GM21723 (cell line): ENCODE measurements around the gene MIB2.
A peak's percentile ranks its signal among the peaks of the same experiment; 100 is the strongest.
"Not testable (repeated sequence)": the region's sequence is repeated elsewhere in the genome, so short reads cannot be mapped to it uniquely, and the experiment has no call there.

ENCODE experiments used
- ATAC-seq: cut with Tn5 transposase; IDR thresholded peaks from one replicate; pipeline ENCODE4 v1.9.1; 2021; ENCODE audit warnings: mild to moderate bottlenecking, moderate library complexity; ENCODE audit not compliant: unreplicated experiment

MIB2 gene

DNA sequence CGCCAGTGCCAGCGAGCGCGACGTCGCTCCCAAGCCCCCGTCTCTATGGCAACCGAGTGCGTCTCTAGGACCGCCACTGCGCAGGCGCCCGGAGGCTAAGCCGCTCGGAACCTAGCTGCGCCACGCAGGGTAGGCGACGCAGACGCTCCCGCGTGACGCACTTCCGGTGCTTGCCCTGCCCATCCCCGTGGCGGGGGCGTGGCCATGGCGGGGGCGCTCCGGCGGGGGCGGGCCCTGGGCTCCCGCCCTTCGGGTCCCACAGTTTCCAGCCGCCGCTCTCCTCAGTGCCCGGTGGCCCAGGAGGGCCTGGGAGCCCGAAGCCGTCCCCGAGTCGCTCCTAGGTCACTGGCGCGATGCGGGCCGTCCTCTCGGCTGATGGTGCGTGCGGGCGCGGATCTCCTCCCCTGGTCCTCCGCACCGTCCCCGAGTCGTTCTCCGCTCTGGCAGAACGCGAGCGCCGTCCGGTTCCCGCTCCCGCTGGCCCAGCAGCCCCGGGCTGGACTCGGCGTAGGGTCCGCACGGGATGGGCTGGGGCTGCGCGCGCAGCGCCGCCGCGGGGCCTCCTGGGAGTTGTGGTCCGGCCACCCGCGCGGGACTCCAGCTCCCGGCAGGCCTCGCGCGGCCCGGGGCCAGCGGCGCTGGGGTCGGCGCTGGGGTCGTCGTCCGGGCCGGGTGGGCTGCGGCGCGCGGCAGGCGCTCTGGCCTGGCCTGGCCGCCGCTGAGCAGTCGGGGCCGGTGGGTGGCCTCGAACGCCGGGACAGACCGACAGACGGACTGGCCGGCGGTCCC, at the start of gene MIB2:
MIB2 (plus strand) TSS at position 245 of the 789 bp plus-strand sequence. CDS start 7,953 bp downstream, outside the sequence.
- ATAC-seq, result peak; percentile 79

DNA sequence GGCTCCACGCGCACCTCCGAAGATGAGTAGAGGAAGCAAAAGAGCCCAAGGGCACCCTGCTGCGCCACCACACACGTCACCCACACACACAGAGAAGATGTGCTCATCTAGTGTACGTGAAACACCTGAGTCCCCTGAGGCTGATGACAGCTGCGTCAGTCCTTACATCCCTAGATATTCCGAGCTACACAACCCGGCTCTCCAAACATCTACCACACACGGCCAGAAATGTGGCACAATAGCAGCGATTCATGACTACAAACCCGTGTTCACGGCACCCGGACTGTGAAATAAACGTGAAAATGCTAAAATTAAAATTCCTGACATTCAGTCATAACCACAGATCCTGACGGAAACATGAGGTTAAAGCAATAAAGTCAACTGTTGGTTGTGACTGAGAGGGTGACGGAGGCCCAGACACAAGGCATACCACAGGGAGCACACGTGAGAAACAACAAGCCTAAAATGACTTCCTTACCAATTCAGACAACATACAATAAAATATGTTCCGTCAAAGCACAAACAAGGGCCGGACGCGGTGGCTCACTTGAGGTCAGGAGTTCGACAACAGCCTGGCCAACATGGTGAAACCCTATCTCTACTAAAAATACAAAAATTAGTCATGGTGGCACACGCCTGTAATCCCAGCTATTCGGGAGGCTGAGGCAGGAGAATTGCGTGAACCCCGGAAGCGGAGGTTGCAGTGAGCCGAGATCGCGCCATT, 48.0 kb upstream of the MIB2 start:
- no peak for ATAC-seq

DNA sequence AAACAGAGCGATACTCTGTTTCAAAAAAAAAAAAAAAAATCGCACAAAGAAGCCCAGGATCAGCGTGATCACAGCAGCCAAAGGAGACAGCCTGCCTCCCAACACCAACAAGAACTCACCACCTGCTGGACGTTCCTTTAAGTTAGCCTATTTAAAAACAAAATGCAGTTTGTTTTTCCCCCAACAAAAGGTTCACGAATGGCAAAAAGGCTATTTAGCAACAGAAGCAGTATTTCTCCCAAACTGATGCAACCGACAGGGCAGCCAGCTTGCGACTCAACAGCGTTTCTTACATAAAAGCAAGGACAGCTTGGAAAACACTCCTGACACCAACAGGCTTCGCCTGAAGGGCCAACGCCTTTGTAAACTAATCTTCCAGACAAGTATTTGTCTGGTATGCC, 47.4 kb upstream of the MIB2 start:
- no peak for ATAC-seq

DNA sequence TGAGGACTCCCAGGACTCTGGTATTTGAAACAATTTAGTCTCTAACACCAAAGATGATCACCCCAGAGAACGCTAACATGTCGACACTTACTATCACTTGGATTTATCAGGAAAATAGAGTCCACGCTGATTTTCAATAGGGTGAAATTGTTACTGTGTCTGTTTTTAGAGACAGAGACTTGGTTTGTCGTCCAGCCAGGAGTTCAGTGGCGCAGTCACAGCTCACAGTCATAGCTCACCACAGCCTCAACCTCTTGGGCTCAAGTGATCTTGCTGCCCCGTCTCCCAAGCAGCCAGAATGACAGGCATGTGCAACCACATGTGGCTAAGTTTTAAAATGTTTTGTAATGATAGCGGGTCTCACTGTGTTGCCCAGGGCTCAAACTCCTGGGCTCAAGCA, 46.0 kb upstream of the MIB2 start:
- ATAC-seq, result no peak

DNA sequence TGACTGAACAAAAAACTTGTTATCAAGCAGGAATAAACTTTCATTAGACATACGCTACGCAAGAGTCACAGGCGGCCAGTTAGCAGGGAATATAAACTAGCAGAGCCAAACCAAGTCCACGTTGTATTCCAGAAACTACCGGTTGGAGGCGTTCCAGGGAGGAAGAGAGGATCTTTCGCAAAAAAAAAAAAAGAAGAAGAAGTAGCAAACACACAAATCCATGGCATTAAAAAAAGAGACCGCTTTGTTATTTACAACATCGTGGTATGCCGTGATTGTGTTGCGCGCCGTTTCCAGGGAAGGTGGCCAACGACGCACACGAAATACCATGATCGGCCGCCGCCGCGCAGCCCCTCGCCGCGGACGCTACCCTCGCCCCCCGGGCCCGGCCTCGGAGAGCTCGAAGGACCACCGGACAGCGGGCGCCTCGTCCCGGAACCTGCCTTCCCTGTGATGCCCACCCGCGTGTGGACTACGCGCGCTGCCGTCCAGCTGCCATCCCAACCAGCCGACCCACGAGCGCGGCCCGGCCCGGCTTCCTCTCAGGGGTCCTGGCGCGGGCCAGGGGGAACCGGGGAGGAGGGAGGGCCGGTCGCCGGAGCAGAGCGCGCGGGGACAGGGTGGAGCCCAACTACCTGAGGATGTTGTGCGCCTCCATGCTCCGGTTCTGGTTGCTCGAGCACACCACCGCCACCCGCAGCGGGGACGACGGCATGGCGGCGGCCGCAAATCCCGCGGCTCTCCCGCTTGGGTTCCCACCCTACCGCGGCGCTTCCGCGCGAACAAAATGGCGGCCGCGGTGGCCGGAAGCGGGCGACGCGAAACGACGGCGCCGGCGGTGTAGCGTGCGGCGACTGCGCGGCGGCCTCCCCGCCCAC, 41.2 kb upstream of the MIB2 start:
- peak; percentile 62 for ATAC-seq

DNA sequence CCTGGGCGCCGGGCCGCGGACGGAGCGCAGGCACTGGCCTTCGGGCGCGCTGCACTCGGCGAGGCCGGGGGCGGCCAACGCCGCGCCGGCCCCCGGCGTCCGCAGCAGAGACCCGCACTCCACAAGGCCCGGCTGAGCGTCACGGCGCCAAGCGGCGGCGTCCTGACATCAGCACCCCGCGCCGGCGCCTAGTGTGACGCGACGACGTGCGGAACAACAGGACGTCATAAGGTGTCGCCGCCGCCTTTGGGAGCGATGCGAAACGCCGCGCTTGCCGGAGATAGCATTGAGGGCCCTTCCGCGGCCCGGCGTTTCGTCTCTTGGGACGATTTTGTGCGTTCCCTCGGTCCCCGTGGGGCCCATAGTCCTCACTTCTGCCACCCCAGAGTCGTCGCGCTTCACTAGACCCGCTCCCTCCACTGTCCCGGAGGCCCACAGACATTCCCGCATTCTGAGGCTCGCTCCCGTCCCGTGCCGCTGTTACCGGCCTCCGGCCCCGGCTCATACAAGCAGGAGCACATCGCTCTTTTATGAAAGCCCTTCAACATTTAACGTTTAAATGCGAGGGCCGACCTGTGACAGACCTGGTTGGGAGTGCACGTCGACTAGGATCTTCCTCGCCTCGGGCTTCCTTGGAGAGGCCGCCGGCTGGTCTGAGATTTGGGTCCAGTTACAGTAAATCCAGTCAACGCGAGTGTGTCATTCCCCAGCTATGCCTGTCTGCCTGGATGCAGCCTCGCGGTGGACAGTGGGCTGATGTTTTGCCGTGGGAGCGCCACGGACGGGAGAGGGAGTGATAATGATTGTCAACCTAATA, 40.4 kb upstream of the MIB2 start, which contains the start of gene SSU72:
SSU72 (minus strand) TSS at position 143 of the 817 bp plus-strand sequence. CDS start 306 bp downstream, outside the sequence.
- peak; percentile 69 for ATAC-seq

DNA sequence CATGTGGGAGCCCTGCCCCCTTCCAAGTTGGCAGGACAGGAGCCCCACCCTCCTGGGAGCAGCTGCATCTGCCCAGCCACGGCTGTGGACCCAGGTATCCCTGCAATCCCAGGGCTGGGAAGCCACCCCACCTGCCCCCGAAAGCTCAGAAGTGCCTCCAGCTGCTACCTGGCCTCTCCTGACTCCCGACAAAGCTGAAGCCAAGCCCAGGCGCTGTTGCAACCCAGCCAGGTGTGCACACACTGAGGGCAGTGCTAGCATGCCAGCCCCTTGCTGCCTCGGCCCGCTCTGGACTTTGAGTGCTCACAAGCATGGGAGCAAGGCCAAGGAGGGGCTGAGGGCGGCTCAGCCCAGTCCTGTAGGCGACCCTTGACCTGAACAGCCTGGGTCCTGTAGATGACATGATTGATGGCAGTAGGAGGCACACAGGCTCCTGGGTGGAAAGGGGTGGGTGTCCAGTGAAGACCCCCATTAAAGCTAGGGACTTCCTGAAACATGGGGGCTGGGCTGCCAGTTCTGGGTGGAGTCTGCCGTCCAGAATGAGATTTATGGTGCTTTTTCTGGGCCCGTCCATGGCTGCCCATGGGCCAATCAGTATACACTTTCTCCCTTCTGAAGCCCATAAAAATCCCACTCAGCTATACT, 37.8 kb upstream of the MIB2 start:
- no peak for ATAC-seq

DNA sequence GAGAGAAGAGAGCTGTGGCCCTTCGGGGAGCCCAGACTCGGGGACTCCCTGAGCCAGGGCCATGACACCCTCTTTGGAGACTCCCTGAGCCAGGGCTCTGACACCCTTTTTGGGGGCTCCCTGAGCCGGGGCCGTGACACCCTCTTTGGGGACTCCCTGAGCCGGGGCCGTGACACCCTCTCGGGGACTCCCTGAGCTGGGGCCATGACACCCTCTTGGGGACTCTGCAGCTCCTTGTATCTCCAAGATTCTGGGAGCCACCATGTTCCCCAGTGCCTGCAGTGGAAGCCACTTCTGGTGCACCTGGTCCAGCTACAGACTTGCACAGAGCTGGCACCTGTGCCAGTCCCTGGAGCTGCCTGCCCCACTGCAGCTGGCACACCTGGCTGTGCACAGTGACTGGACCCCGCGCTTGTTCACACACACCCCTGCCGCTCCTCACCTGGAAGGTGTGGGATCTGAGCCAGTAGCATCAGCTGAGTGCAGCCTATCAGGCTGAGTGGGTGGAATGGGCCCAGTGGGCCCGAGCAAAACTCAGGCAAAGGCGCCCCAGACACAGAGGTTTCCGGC, 36.8 kb upstream of the MIB2 start:
- no peak for ATAC-seq

DNA sequence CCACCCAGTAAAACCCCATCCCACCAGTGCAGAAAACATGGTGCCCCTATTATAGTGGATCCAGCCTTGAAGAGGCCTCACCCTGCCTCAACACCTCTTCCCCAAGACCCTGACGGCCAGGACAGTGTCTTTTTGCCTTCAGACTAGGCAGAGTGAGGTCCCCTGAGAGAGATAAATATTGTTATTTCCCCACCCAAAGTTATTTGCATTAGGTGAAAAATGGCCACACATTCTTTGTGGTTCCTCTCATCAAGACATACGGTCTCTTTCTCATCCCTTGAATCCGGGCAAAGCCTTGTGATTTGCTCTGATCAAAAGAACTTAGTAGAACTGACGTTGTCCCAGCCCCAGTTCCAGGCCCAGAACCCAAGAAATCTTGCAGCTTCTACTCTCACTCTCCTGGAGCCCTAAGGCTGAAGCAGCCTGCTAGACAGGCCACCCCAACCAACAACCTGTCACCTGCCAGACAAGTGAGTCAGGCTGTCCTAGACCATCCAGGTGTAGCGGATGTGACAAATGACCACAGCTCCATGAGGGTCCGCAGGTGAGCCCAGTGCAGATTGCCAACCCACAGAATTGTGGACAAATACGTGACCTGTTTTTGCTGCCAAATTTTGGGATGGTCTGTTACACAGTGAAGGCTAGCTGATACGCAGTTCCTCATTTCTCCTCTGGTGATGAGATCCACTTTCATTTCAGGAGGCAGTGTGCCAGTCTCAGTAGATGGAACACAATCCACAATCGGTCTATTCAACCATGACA, 32.5 kb upstream of the MIB2 start:
- no peak for ATAC-seq

DNA sequence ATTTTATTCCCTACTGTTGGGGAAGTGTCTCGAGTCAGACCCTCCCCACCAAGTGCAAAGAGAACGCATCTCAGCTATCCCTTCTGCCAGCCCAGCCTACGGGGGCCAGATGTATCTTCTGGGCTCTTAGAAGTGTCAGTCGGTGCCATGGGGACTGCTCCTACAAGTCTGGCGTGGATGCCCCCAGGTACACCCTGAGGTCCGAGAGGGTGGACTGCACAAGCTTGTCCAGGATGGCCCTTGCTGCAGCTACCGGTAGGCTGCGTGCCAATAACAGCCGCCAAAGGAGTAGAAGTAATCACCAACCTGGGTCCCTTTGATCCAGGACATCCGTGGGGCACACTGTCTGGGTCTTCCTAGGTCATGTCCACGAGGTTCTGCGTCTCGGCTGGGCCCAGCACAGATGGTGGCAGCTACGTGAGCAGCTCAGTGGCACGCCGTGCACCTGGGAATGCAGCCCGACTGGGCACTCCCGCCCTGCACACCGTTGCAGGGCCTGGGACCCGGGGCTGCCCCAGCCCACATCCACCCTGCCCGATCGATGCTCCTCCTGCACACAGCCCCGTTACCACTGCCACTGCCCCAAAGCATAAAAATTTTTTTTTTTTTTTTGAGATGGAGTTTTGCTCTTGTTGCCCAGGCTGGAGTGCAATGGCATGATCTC, 31.8 kb upstream of the MIB2 start:
- no peak for ATAC-seq

DNA sequence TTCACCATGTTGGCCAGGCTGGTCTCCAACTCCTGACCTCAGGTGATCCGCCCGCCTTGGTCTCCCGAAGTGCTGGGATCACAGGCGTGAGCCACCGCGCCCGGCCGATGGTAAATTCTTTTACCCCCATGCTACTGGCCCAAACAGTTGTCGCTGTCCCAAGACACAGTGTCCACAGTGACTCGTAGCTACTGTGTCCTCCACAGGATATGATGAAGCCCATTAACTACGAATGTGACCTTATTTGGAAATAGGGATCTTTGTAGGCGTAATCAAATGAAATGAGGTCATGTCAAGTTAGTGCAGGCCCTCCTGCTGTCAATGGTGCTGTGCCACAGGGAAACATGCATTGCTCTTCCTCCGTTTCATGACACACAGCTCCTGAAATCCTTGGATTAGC, 23.8 kb upstream of the MIB2 start:
- no peak for ATAC-seq

DNA sequence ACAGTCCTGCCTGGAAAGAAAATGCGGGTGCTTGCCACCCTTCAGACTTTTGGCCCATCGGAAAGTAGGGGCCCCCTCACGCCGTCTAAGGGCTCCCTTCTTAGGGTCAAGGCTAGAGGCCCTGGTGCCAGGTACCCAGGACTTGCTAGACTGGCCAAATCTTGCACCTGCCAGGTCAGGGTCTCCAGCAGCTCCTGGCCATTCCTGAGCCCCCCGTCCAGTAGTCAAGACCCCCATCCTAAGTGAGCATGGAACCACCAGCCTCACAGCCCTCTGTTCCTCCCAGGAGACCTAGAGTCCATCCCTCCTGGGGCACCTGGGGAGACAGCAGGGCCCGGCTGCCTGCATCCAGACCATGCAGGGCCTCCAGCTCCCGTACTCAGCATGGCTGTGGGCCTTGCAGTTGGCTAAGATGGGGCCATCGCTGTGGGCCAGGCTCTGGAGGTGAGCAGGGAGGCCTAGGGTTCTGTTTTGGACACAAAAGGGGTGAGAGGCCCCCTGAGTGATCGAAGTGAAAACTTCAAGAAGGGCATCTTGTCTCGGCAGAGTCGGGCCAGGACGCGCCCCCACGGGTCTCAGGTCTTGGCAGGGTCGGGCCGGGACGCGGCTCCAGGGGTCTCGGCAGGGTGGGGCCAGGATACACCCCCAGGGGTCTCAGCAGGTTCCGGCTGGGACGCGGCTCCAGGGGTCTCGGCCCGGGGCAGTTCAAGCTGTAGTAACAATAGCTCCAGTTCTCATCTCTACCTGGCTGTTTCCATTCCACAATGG, 21.3 kb upstream of the MIB2 start:
- ATAC-seq, result no peak

DNA sequence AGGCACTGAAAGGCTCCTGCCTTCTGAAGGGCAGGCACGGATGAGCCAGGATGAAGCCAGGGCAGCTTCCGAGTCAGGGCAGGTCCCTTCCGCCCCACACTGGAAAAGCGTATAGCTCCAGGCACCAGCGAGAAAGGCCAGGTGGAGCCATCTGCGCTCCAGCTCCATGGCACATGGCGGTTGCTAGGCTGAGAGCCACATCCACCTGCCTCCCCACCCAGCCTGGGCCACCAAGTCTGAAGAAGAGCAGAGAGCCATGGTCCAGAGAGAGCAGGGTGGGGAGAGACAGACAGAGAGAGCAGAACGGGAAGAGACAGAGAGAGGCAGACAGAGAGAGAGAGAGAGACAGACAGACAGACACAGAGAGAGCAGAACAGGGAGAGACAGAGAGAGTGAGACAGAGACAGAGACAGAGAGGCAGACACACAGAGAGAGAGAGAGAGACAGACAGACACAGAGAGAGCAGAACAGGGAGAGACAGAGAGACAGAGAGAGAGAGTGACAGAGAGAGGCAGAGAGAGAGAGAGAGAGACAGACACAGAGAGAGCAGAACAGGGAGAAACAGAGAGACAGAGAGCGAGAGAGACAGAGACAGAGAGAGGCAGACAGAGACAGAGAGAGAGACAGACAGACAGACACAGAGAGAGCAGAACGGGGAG, 20.6 kb upstream of the MIB2 start:
- ATAC-seq, result no peak

DNA sequence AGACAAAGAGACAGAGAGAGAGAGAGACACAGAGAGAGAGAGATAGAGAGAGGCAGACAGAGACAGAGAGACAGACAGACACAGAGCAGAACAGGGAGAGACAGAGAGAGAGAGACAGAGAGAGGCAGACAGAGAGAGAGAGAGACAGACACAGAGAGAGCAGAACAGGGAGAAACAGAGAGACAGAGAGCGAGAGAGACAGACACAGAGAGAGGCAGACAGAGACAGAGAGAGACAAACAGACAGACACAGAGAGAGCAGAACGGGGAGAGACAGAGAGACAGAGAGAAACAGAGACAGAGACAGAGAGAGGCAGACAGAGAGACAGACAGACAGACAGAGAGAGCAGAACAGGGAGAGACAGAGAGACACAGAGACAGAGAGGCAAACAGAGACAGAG, 20.0 kb upstream of the MIB2 start:
- ATAC-seq, result not testable (repeated sequence)

DNA sequence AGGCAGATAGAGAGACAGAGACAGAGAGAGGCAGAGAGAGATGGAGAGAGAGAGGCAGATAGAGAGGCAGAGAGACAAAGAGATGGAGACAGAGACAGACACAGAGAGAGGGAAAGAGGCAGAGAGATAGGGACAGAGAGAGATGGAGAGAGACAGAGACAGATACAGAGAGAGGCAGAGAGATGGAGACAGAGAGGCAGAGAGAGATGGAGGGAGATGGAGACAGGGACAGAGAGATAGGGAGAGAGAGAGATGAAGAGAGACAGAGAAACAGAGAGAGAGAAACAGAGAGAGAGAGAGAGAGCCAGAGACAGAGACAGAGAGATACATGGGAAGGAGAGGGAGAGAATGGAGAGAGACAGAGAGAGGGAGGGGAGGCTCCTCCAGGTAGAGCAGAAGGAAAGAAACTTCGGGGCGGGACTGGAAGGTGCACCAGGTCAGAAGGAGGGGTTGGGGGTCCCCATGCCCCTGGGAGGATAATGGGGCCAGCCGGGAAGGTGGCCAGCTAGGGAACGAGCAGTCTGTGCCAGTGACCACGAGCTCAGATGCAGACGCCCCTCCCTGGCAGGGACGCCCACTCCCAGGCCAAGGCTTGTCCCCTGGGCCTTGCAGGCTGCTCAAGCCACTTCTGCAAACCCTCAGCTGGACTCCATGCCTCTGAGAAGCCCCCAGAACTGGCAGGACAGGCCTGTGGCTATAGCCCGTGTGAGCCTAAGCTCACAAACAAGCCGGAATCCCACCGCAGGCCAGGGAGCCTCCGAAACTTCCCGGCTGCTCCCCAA, 18.6 kb upstream of the MIB2 start:
- no peak for ATAC-seq

DNA sequence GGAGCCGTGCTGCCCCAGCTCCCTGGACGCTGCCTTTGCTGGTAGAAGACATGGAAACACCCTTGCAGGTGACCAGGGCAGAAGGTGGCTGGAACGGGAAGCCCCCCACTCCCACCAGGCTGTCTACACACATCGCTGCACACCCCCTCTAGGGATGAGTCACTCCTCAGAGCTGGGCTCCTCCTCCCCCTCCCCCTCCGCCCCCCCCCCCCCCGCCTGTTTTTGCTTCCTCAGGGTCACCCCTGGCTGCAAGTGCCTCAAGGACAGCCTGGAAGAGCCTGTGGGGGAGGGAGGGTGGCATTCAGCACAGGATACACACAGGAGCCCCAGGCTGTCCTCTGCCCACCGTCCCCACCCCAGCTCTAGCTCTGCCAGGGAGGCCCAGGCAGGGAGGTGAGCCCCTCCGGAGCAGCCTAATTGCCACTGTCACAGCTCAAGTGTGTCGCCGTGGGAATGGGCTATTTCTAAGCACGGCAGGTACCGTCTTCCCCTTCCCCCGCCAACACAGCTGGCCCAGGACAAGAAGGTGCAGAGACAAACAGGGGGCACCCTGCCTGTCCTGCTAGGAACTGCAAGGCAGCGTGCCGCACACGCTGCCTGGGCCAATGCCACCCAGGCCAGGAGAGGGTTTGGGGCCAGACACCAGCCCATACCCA, 17.9 kb upstream of the MIB2 start:
- no peak for ATAC-seq
